HG03159 (cell line): ENCODE data around the gene MIPEP.
A peak's percentile ranks its signal among the peaks of the same experiment; 100 is the strongest.
"Not testable (repeated sequence)": the region's sequence is repeated elsewhere in the genome, so short reads cannot be mapped to it uniquely, and the experiment has no call there.

Source experiments
- ATAC-seq: cut with Tn5 transposase; IDR thresholded peaks from one replicate; pipeline ENCODE4 v1.9.1; 2021; ENCODE audit warnings: mild to moderate bottlenecking, moderate library complexity; ENCODE audit not compliant: unreplicated experiment

MIPEP gene

GRCh38 chr13:23778002-23778652, 111.1 kb downstream of the MIPEP start:
- ATAC-seq, result no peak

- peak; percentile 25 for ATAC-seq
Measured at GRCh38 chr13:23777575-23777870, 111.7 kb downstream of the MIPEP start.

GRCh38 chr13:23776698-23777574, 112.3 kb downstream of the MIPEP start:
- peak; percentile 97 for ATAC-seq

- ATAC-seq, result no peak
Measured at GRCh38 chr13:23772717-23773116, 116.5 kb downstream of the MIPEP start.

GRCh38 chr13:23771956-23772355, 117.2 kb downstream of the MIPEP start:
- ATAC-seq, result no peak

GRCh38 chr13:23771552-23771951, 117.6 kb downstream of the MIPEP start:
- peak; percentile 94 for ATAC-seq

- ATAC-seq, result no peak
Measured at GRCh38 chr13:23770973-23771372, 118.2 kb downstream of the MIPEP start.

- no peak for ATAC-seq
Measured at GRCh38 chr13:23770428-23770827, 118.8 kb downstream of the MIPEP start.

- no peak for ATAC-seq
Measured at GRCh38 chr13:23769401-23769800, 119.8 kb downstream of the MIPEP start.

GRCh38 chr13:23767838-23768237, 121.4 kb downstream of the MIPEP start:
- ATAC-seq, result no peak

GRCh38 chr13:23766939-23767338, 122.3 kb downstream of the MIPEP start:
- no peak for ATAC-seq

GRCh38 chr13:23766283-23766682, 122.9 kb downstream of the MIPEP start:
- ATAC-seq, result no peak

- ATAC-seq, result no peak
Measured at GRCh38 chr13:23765531-23765930, 123.7 kb downstream of the MIPEP start.

- ATAC-seq, result no peak
Measured at GRCh38 chr13:23763318-23763717, 125.9 kb downstream of the MIPEP start.

- not testable (repeated sequence) for ATAC-seq
Measured at GRCh38 chr13:23761760-23762159, 127.4 kb downstream of the MIPEP start.

- ATAC-seq, result no peak
Measured at GRCh38 chr13:23760000-23760399, 129.2 kb downstream of the MIPEP start.

- ATAC-seq, result no peak
Measured at GRCh38 chr13:23758798-23759527, 130.2 kb downstream of the MIPEP start.

- ATAC-seq, result no peak
Measured at GRCh38 chr13:23754997-23755396, 134.2 kb downstream of the MIPEP start.

- ATAC-seq, result no peak
Measured at GRCh38 chr13:23754506-23754905, 134.7 kb downstream of the MIPEP start.

GRCh38 chr13:23753458-23753857, 135.7 kb downstream of the MIPEP start:
- ATAC-seq, result no peak

- ATAC-seq, result peak; percentile 78
Measured at GRCh38 chr13:23752111-23753001, 136.8 kb downstream of the MIPEP start.
